NCI-H1417 (cell line): ENCODE measurements around the gene FCRL5.

Experiments
- DNase-seq, 3 experiments: peaks; one replicate each; lab custom pipeline; 2025; lab: John Stamatoyannopoulos, UW

FCRL5 gene

GRCh38 chr1:157487504-157487903 is 64.8 kb downstream of the FCRL5 start:
- no peak for DNase-seq

- peak; percentile 9 to 86 (median 13) for DNase-seq
Observed at GRCh38 chr1:157487096-157487495, 65.2 kb downstream of the FCRL5 start.

GRCh38 chr1:157486400-157486799 is 65.9 kb downstream of the FCRL5 start:
- DNase-seq, result peak; percentile 16 to 39 (median 31)

GRCh38 chr1:157485793-157486192 is 66.5 kb downstream of the FCRL5 start:
- DNase-seq, result no peak

- peak in 1 of 3 experiments; percentile 11 for DNase-seq
Observed at GRCh38 chr1:157484573-157484972, 67.7 kb downstream of the FCRL5 start.

- no peak for DNase-seq
Observed at GRCh38 chr1:157483635-157484034, 68.7 kb downstream of the FCRL5 start.

GRCh38 chr1:157482717-157483116 is 69.6 kb downstream of the FCRL5 start:
- no peak for DNase-seq

- no peak for DNase-seq
Observed at GRCh38 chr1:157482174-157482573, 70.1 kb downstream of the FCRL5 start.

GRCh38 chr1:157478030-157478429 is 74.3 kb downstream of the FCRL5 start:
- no peak for DNase-seq

- DNase-seq, result no peak
Observed at GRCh38 chr1:157477419-157477818, 74.9 kb downstream of the FCRL5 start.

- DNase-seq, result peak in 1 of 3 experiments; percentile 60
Observed at GRCh38 chr1:157472959-157473358, 79.4 kb downstream of the FCRL5 start.

- DNase-seq, result peak; percentile 20 to 71 (median 22)
Observed at GRCh38 chr1:157472056-157472701, 80.1 kb downstream of the FCRL5 start.

- DNase-seq, result no peak
Observed at GRCh38 chr1:157471531-157471930, 80.8 kb downstream of the FCRL5 start.

- DNase-seq, result no peak
Observed at GRCh38 chr1:157469752-157470675, 82.3 kb downstream of the FCRL5 start.

- DNase-seq, result no peak
Observed at GRCh38 chr1:157469300-157469699, 83.0 kb downstream of the FCRL5 start.

GRCh38 chr1:157466011-157466410 is 86.3 kb downstream of the FCRL5 start:
- DNase-seq, result no peak
